Endothelial cell of umbilical vein (primary cell): ENCODE data around the gene CELA3A. TPM values are rescaled to one million over a fixed set of nuclear protein-coding genes. Genes with fewer than 3 reads are reported as not detected.
A peak's percentile ranks its signal among the peaks of the same experiment; 100 is the strongest.

Experiments used
- BruUV-seq: library from RNA; stranded (reverse); fragments of 400-500 nt; replicated peaks from 2 replicates; lab custom pipeline; 2021; lab: Mats Ljungman, UMichigan
- CTCF ChIA-PET: fragments of 300-600, 350-600 bp; sonication (Branson Sonifier 250); formaldehyde crosslinking; loops from one replicate; lab custom pipeline; 2021; ENCODE audit warnings: antibody characterized with exemption, inconsistent platforms; lab: Charles Lee
- POLR2A ChIA-PET: fragments of 300-600, 350-600 bp; sonication (Branson Sonifier 250); formaldehyde crosslinking; loops from one replicate; lab custom pipeline; 2021; ENCODE audit warnings: antibody characterized with exemption, inconsistent platforms; lab: Charles Lee
- DNase-seq: peaks from one replicate; pipeline ENCODE4 v3.0.0-alpha.2; 2011; ENCODE audit warnings: low read depth, low spot score
- FAIRE-seq: peaks from 2 replicates; lab custom pipeline; 2011; peaks lifted over from hg19 to GRCh38; lab: Jason Lieb, UNC
- H2AFZ ChIP-seq: 2 replicates; pipeline ENCODE4 v1.6.0; 2012; ENCODE audit warnings: low read depth, low read length, control low read depth, inconsistent platforms
- H3K27ac ChIP-seq: 2 replicates; pipeline ENCODE4 v1.5.1; 2011; ENCODE audit warnings: low read depth, mild to moderate bottlenecking, control low read depth, low read length, moderate library complexity; ENCODE audit not compliant: insufficient read depth
- H3K27me3 ChIP-seq, 2 experiments: 2 replicates each; pipeline versions ENCODE4 v1.6.0 to v1.6.1; 2011; ENCODE audit warnings: low read length in 2 of 2, mixed read lengths in 1 of 2; ENCODE audit not compliant: control insufficient read depth in 2 of 2, insufficient read depth in 2 of 2
- H3K36me3 ChIP-seq, 2 experiments: 2 replicates in 1 of 2; 3 replicates in 1 of 2; pipeline ENCODE4 v1.5.1; 2011; ENCODE audit warnings: low read length in 2 of 2, mild to moderate bottlenecking in 1 of 2, moderate library complexity in 1 of 2; ENCODE audit not compliant: control insufficient read depth in 2 of 2, insufficient read depth in 2 of 2; ENCODE audit errors: extremely low read depth in 1 of 2
- H3K4me1 ChIP-seq: 3 replicates; pipeline ENCODE4 v1.5.1; 2011; ENCODE audit warnings: mild to moderate bottlenecking, low read length; ENCODE audit not compliant: control insufficient read depth, insufficient read depth; ENCODE audit errors: extremely low read depth
- H3K4me2 ChIP-seq: 2 replicates; pipeline ENCODE4 v1.6.1; 2011; ENCODE audit warnings: low read length, control low read depth, mixed read lengths; ENCODE audit not compliant: insufficient read depth
- H3K4me3 ChIP-seq, 3 experiments: fragments of 200-600 bp in 1 of 3; sonication (generic), shearing (Covaris generic) in 1 of 3; replicated peaks in 1 of 3; 2 replicates each; pipeline ENCODE4 v1.5.1; 2011 to 2016; ENCODE audit warnings: control low read depth in 3 of 3, low read length in 3 of 3, mild to moderate bottlenecking in 2 of 3, inconsistent platforms in 1 of 3, low read depth in 1 of 3, moderate library complexity in 1 of 3; ENCODE audit not compliant: insufficient read depth in 1 of 3
- H3K79me2 ChIP-seq: 2 replicates; pipeline ENCODE4 v1.6.0; 2012; ENCODE audit warnings: low read length, inconsistent platforms; ENCODE audit not compliant: control insufficient read depth, insufficient read depth
- H3K9ac ChIP-seq: replicated peaks from 2 replicates; pipeline ENCODE3; 2011; ENCODE audit warnings: low read length, control low read depth; ENCODE audit not compliant: insufficient read depth; ENCODE audit errors: extremely low read depth
- H3K9me1 ChIP-seq: replicated peaks from 3 replicates; pipeline ENCODE4 v1.6.0; 2011; ENCODE audit warnings: mild to moderate bottlenecking, low read length; ENCODE audit not compliant: control insufficient read depth, insufficient read depth; ENCODE audit errors: extremely low read depth
- H3K9me3 ChIP-seq: replicated peaks from 2 replicates; pipeline ENCODE4 v1.5.1; 2012; ENCODE audit warnings: low read length, inconsistent platforms; ENCODE audit not compliant: control insufficient read depth, insufficient read depth
- H4K20me1 ChIP-seq: replicated peaks from 2 replicates; pipeline ENCODE3; 2011; ENCODE audit warnings: mild to moderate bottlenecking, low read length; ENCODE audit not compliant: control insufficient read depth, insufficient read depth; ENCODE audit errors: extremely low read depth
- EZH2 ChIP-seq: IDR thresholded peaks from 2 replicates; pipeline ENCODE4 v1.6.1; 2012; ENCODE audit warnings: borderline replicate concordance, low read depth, mild to moderate bottlenecking, moderate library complexity, low read length, inconsistent platforms; ENCODE audit not compliant: severe bottlenecking
- FOS ChIP-seq: IDR thresholded peaks from 2 replicates; pipeline ENCODE4 v1.6.1; 2011; ENCODE audit warnings: mild to moderate bottlenecking, low read length, moderate library complexity, borderline replicate concordance; ENCODE audit not compliant: insufficient read depth
- GATA2 ChIP-seq: IDR thresholded peaks from 2 replicates; pipeline ENCODE4 v1.7.0; 2011; ENCODE audit warnings: low read depth, mild to moderate bottlenecking, moderate library complexity, mixed read lengths, low read length; ENCODE audit not compliant: insufficient read length, insufficient read depth
- JUN ChIP-seq: IDR thresholded peaks from 2 replicates; pipeline ENCODE4 v1.6.1; 2011; ENCODE audit warnings: borderline replicate concordance, low read depth; ENCODE audit not compliant: insufficient read length, insufficient read depth
- MAX ChIP-seq: IDR thresholded peaks from 2 replicates; pipeline ENCODE4 v1.6.1; 2011; ENCODE audit not compliant: insufficient read depth, insufficient read length
- MYC ChIP-seq: IDR thresholded peaks from one replicate; pipeline ENCODE4 v1.6.1; 2011; ENCODE audit warnings: mild to moderate bottlenecking, low read depth, low read length
- POLR2A ChIP-seq: IDR thresholded peaks from 2 replicates; pipeline ENCODE4 v1.6.1; 2012; ENCODE audit warnings: low read depth, mild to moderate bottlenecking, control low read depth, low read length
- POLR2AphosphoS5 ChIP-seq: IDR thresholded peaks from 2 replicates; pipeline ENCODE4 v1.6.1; 2012; ENCODE audit warnings: low read depth, mild to moderate bottlenecking, control low read depth, low read length, moderate library complexity; ENCODE audit not compliant: insufficient read depth
- dilution Hi-C: fragments of 300-500 bp; cut with MboI; formaldehyde crosslinking; loops from one replicate; pipeline ENCODE4 v1.15.0; 2019; ENCODE audit warnings: low sequenced_read_pairs; ENCODE audit not compliant: extremely low pct_ligation_motif_present
- intact Hi-C: fragments of 100-400 bp; cut with micrococcal nuclease; formaldehyde crosslinking; loops from one replicate; pipeline ENCODE4 v1.10.0; 2022
- polyA plus RNA-seq, 4 experiments: library from polyadenylated mRNA; depleted of rRNA in 3 of 4; stranded (reverse) in 3 of 4; unstranded in 1 of 4; fragments of >200 nt; gene quantifications; 2 replicates each; pipeline versions ENCODE4 v1.2.1 to v1.2.3, GENCODE V29; 2011 to 2012; ENCODE audit warnings: missing spikeins in 1 of 4
- total RNA-seq: library from RNA; stranded (reverse); gene quantifications from 2 replicates; pipeline ENCODE4 v1.2.3, GENCODE V29; 2021

CELA3A gene
- total and polyA plus RNA-seq, 2 donors (not counting 3 experiments of a cell fraction or from before 2014, with no cell fraction given): not detected

- no peak overlapping the region for H2AFZ ChIP-seq
- H3K27me3 ChIP-seq: no peaks in the 10 kb centered on the region
- no peak overlapping the region for H3K27ac ChIP-seq
- intact Hi-C loops (loop anchor here (1.0 to 5.0 kb wide), 2 partner anchors 26 to 41 kb away; no protein-coding TSS in a partner anchor), dilution Hi-C loops (no loop called here)
- peaks cover 35% of the 10 kb centered on the region for H3K79me2 ChIP-seq
- peaks cover 23% of the 10 kb centered on the region for H3K4me1 ChIP-seq
- H3K36me3 ChIP-seq: no peaks in the 10 kb centered on the region
- peaks cover 22% of the 10 kb centered on the region for H4K20me1 ChIP-seq
- H3K9me3 ChIP-seq: no peaks in the 10 kb centered on the region
- H3K4me3 ChIP-seq: no peak overlapping the region
- FAIRE-seq: no peak
- TF ChIP-seq FOS (no peak), EZH2 (no peak)
- TSS peak; percentile 44 for BruUV-seq
- no peak overlapping the region for H3K9ac ChIP-seq
- POLR2A ChIA-PET: interaction anchor here (0.9 kb wide), 1 partner anchor 20 kb away, joined by 3 read pairs; no protein-coding TSS in a partner anchor
- no peak for DNase-seq
- H3K9me1 ChIP-seq: no peaks in the 10 kb centered on the region
- no peak overlapping the region for H3K4me2 ChIP-seq
- CTCF ChIA-PET: interaction anchor here (1.2 to 5.1 kb wide), 2 partner anchors 12 to 27 kb away, joined by 6 to 26 read pairs; no protein-coding TSS in a partner anchor
These were observed 50.2 kb downstream of the CELA3A start for GRCh38 chr1:22051607-22052114.

- no TSS peak for BruUV-seq
- Histone ChIP-seq H3K79me2 (peaks cover 42% of the 10 kb centered on the region), H4K20me1 (peaks cover 26% of the 10 kb centered on the region), H3K4me3 (peak within 1 kb of the TSS; percentile 37 to 94 (median 76)), H3K9me1 (no peaks in the 10 kb centered on the region), H3K9ac (peak within 1 kb of the TSS; percentile 97), H3K27ac (peak within 1 kb of the TSS; percentile 85), H3K4me1 (peaks cover 28% of the 10 kb centered on the region), H2AFZ (peak within 1 kb of the TSS; percentile 71), H3K27me3 (no peaks in the 10 kb centered on the region), H3K4me2 (peak within 1 kb of the TSS; percentile 99), H3K36me3 (no peaks in the 10 kb centered on the region), H3K9me3 (no peaks in the 10 kb centered on the region)
- dilution Hi-C loops: no loop called here
- ChIA-PET CTCF (interaction anchor here (0.8 to 5.1 kb wide), 6 partner anchors 12 to 53 kb away, joined by 3 to 26 read pairs (median 4); no protein-coding TSS in a partner anchor), POLR2A (interaction anchor here (0.7 to 1.5 kb wide), 5 partner anchors 14 to 151 kb away, joined by 3 to 7 read pairs (median 3); no protein-coding TSS in a partner anchor)
- DNase-seq: peak; percentile 94
- intact Hi-C loops: loop anchor here (1.0 to 5.0 kb wide), 2 partner anchors 27 to 40 kb away; no protein-coding TSS in a partner anchor
- no peak for TF ChIP-seq GATA2
- TF ChIP-seq MYC: no peak
- TF ChIP-seq MAX: no peak
- TF ChIP-seq POLR2A: peak; percentile 97
- no peak for TF ChIP-seq FOS
- TF ChIP-seq EZH2: no peak
- peak; percentile 98 for TF ChIP-seq POLR2AphosphoS5
- no peak for TF ChIP-seq JUN
- peak; percentile 86 for FAIRE-seq
These were observed 50.9 kb downstream of the CELA3A start, which contains the start of gene CDC42 for GRCh38 chr1:22052115-22053016. Gene CDC42, plus strand, starts transcription at chr1:22052709. Its CDS starts 25,770 bp downstream, at chr1:22078479.
